ENCODE data around the gene CHRNB1.

CHRNB1 gene

GRCh38 chr17:7483255-7484066, 38.6 kb downstream of the CHRNB1 start (continued):
- TF ChIP-seq ZNF280C (tag by site-specific recombination; IDR thresholded peaks at IDR 0.05), result no peak
- no peak for TF ChIP-seq TRIM28 (IDR thresholded peaks at IDR 0.05; ENCODE audit: borderline replicate concordance, low read length)
- no peak for TF ChIP-seq ZNF114 (tag by site-specific recombination; IDR thresholded peaks at IDR 0.05)
- no peak for TF ChIP-seq ZNF560 (tag by site-specific recombination; IDR thresholded peaks at IDR 0.05; ENCODE audit: borderline replicate concordance)
- peak; percentile 45; the same call in 1 of the 2 replicates for TF ChIP-seq ZBTB20 (tag by site-specific recombination; IDR thresholded peaks at IDR 0.05)
- peak; percentile 78; the same call in 1 of the 2 replicates for TF ChIP-seq ATF2 (tag by site-specific recombination; IDR thresholded peaks at IDR 0.05; ENCODE audit: low read depth)
- no peak for TF ChIP-seq ZBTB44 (tag by site-specific recombination; IDR thresholded peaks at IDR 0.05)
- TF ChIP-seq ZNF174 (tag by site-specific recombination; IDR thresholded peaks at IDR 0.05), result no peak
- TF ChIP-seq ZNF266 (tag by site-specific recombination; IDR thresholded peaks at IDR 0.05; ENCODE audit: low read depth), result no peak
- TF ChIP-seq ZNF677 (tag by site-specific recombination; IDR thresholded peaks at IDR 0.05), result no peak
- TF ChIP-seq ZNF132 (tag by site-specific recombination; IDR thresholded peaks at IDR 0.05; ENCODE audit: borderline replicate concordance), result no peak
- no peak for TF ChIP-seq EGR2 (tag by site-specific recombination; IDR thresholded peaks at IDR 0.05; ENCODE audit: low read depth)
- TF ChIP-seq SP7 (tag by site-specific recombination; IDR thresholded peaks at IDR 0.05), result peak; percentile 66
- peak; percentile 83 for TF ChIP-seq CTCF (tag by site-specific recombination; IDR thresholded peaks at IDR 0.05)
- no peak for TF ChIP-seq ZNF426 (tag by site-specific recombination; IDR thresholded peaks at IDR 0.05)
- TF ChIP-seq IKZF3 (tag by site-specific recombination; IDR thresholded peaks at IDR 0.05), result no peak
- peak; percentile 71; the same call in 1 of the 2 replicates for TF ChIP-seq ZNF121 (tag by site-specific recombination; IDR thresholded peaks at IDR 0.05)
- TF ChIP-seq ZSCAN5A (tag by site-specific recombination; IDR thresholded peaks at IDR 0.05), result no peak
- 0 out of 2 replicates have a peak, but pooled peaks have one; percentile 7 for TF ChIP-seq ZNF654 (tag by site-specific recombination; IDR thresholded peaks at IDR 0.05; ENCODE audit: low read depth)
- no peak for TF ChIP-seq ZNF596 (tag by site-specific recombination; IDR thresholded peaks at IDR 0.05)
- no peak for TF ChIP-seq ZNF510 (tag by site-specific recombination; IDR thresholded peaks at IDR 0.05; ENCODE audit: insufficient replicate concordance)
- TF ChIP-seq ZNF658 (tag by site-specific recombination; IDR thresholded peaks at IDR 0.05), result no peak
- TF ChIP-seq SCRT2 (tag by site-specific recombination; IDR thresholded peaks at IDR 0.05), result no peak
- TF ChIP-seq SALL2 (tag by site-specific recombination; IDR thresholded peaks at IDR 0.05; ENCODE audit: borderline replicate concordance), result no peak
- TF ChIP-seq ZNF157 (tag by site-specific recombination; IDR thresholded peaks at IDR 0.05), result no peak
- peak; percentile 65; the same call in 1 of the 2 replicates for TF ChIP-seq ZNF558 (tag by site-specific recombination; IDR thresholded peaks at IDR 0.05)
- TF ChIP-seq ZNF214 (tag by site-specific recombination; IDR thresholded peaks at IDR 0.05; ENCODE audit: borderline replicate concordance), result no peak
- TF ChIP-seq BCL6B (tag by site-specific recombination; IDR thresholded peaks at IDR 0.05), result no peak
- TF ChIP-seq ZNF2 (tag by site-specific recombination; IDR thresholded peaks at IDR 0.05), result peak; percentile 20; the same call in 1 of the 2 replicates
- TF ChIP-seq GLI4 (tag by site-specific recombination; IDR thresholded peaks at IDR 0.05), result no peak
